ENCODE data around the gene INCA1.

The INCA1 gene

GRCh38 chr17:5003214-5003867 lies 6.0 kb upstream of the INCA1 start:
- no peak for DNase-seq

- no peak for DNase-seq
These were observed 4.9 kb upstream of the INCA1 start for GRCh38 chr17:5002121-5002788.

GRCh38 chr17:5000237-5000639 lies 2.9 kb upstream of the INCA1 start:
- DNase-seq, result no peak

- no peak for DNase-seq
These were observed 2.2 kb upstream of the INCA1 start for GRCh38 chr17:4999430-5000093.

- DNase-seq, result no peak
These were observed 1.6 kb upstream of the INCA1 start for GRCh38 chr17:4998732-4999429.

- DNase-seq, result no peak
These were observed 857 bp upstream of the INCA1 start for GRCh38 chr17:4998027-4998731.

- DNase-seq, result no peak
These were observed 3.2 kb downstream of the INCA1 start for GRCh38 chr17:4994081-4994595.

GRCh38 chr17:4987767-4988567 lies 9.4 kb downstream of the INCA1 start:
- DNase-seq, result no peak

GRCh38 chr17:4986951-4987766 lies 10.2 kb downstream of the INCA1 start, which contains the start of gene CAMTA2:
Gene CAMTA2, minus strand, starts transcription at chr17:4987675. Its CDS starts 1,453 bp downstream, at chr17:4986222.
- DNase-seq, result no peak

- no peak for DNase-seq
These were observed 10.9 kb downstream of the INCA1 start for GRCh38 chr17:4986403-4986802.

GRCh38 chr17:4982305-4982704 lies 15.0 kb downstream of the INCA1 start:
- DNase-seq, result no peak

- DNase-seq, result no peak
These were observed 16.6 kb downstream of the INCA1 start for GRCh38 chr17:4980644-4981216.

- no peak for DNase-seq
These were observed 18.6 kb downstream of the INCA1 start for GRCh38 chr17:4978726-4979125.

- DNase-seq, result no peak
These were observed 23.1 kb downstream of the INCA1 start for GRCh38 chr17:4974115-4974670.

- no peak for DNase-seq
These were observed 23.8 kb downstream of the INCA1 start for GRCh38 chr17:4973256-4974114.

- DNase-seq, result no peak
These were observed 24.6 kb downstream of the INCA1 start for GRCh38 chr17:4972752-4973151.

GRCh38 chr17:4972322-4972721 lies 25.0 kb downstream of the INCA1 start:
- DNase-seq, result no peak

GRCh38 chr17:4971826-4972225 lies 25.5 kb downstream of the INCA1 start:
- DNase-seq, result no peak

- DNase-seq, result no peak
These were observed 27.0 kb downstream of the INCA1 start for GRCh38 chr17:4970273-4970672.

Data from SIG-M5 (cell line).